Esophagus muscularis mucosa (tissue), 4 donors: ENCODE results near the gene RTTN. TPM values are rescaled to one million over a fixed set of nuclear protein-coding genes. Genes with fewer than 3 reads are reported as not detected.

Experiments used
- DNase-seq: peaks from one replicate; pipeline ENCODE4 v3.0.0-alpha.2; 2017; ENCODE audit errors: extremely low spot score
- H3K27ac ChIP-seq, 4 donors: fragments of 200-600 bp; sonication (generic); replicated peaks in 1 of 4; 1 replicate in 3 of 4; 2 replicates in 1 of 4; pipeline ENCODE4 v1.5.1; 2016 to 2019; ENCODE audit warnings: mild to moderate bottlenecking in 1 of 4
- H3K27me3 ChIP-seq, 4 donors: fragments of 200-600 bp; sonication (generic); one replicate each; pipeline versions ENCODE4 v1.5.1 to v1.6.0; 2016 to 2019
- H3K36me3 ChIP-seq, 4 donors: fragments of 200-600 bp; sonication (generic); one replicate each; pipeline ENCODE4 v1.5.1; 2016 to 2019
- H3K4me1 ChIP-seq, 4 donors: fragments of 200-600 bp; sonication (generic); one replicate each; pipeline ENCODE4 v1.5.1; 2016 to 2019
- H3K4me3 ChIP-seq, 4 donors: fragments of 200-600 bp; sonication (generic); 1 replicate in 2 of 4; 2 replicates in 2 of 4; pipeline ENCODE4 v1.5.1; 2016 to 2019; ENCODE audit warnings: mild to moderate bottlenecking in 4 of 4, moderate library complexity in 1 of 4
- H3K9me3 ChIP-seq, 4 donors: fragments of 200-600 bp; sonication (generic); 1 replicate in 3 of 4; 2 replicates in 1 of 4; pipeline ENCODE4 v1.5.1; 2016 to 2019
- CTCF ChIP-seq, 3 experiments: fragments of 200-600 bp in 2 of 3; fragments of 450-650 bp in 1 of 3; sonication (generic) in 2 of 3; IDR thresholded peaks; one replicate each; pipeline ENCODE4 v1.5.1; 2017 to 2019; ENCODE audit warnings: antibody characterized with exemption in 3 of 3, mild to moderate bottlenecking in 2 of 3, moderate library complexity in 1 of 3
- EP300 ChIP-seq: sonication (generic); formaldehyde crosslinking; IDR thresholded peaks from one replicate; pipeline ENCODE4 v1.6.1; 2017; ENCODE audit warnings: antibody characterized with exemption
- POLR2A ChIP-seq: fragments of 450-650 bp; IDR thresholded peaks from one replicate; pipeline ENCODE4 v1.6.1; 2017; ENCODE audit warnings: antibody characterized with exemption, moderate library complexity, mild to moderate bottlenecking, low read depth
- POLR2AphosphoS5 ChIP-seq, 2 donors: sonication (generic); formaldehyde crosslinking; IDR thresholded peaks; one replicate each; pipeline ENCODE4 v1.6.1; 2017; ENCODE audit warnings: antibody characterized with exemption in 2 of 2
- WGBS: methylation state at CpG from one replicate; pipeline ENCODE4 v1.1.5; 2018; 5-methylcytosine and 5-hydroxymethylcytosine counted together
- intact Hi-C: fragments of 100-400 bp; cut with DNase I; formaldehyde crosslinking; loops from one replicate; pipeline ENCODE4 v1.15.1; 2023
- total RNA-seq, 4 donors: library from RNA; depleted of rRNA; stranded (reverse); fragments of >200 nt; gene quantifications; one replicate each; pipeline versions ENCODE4 v1.1.0 to v1.2.1, GENCODE V29; 2016

RTTN gene
- total RNA-seq, 4 donors from 2014 or later, result 6.7 to 18.7 (median 7.3) TPM

DNA sequence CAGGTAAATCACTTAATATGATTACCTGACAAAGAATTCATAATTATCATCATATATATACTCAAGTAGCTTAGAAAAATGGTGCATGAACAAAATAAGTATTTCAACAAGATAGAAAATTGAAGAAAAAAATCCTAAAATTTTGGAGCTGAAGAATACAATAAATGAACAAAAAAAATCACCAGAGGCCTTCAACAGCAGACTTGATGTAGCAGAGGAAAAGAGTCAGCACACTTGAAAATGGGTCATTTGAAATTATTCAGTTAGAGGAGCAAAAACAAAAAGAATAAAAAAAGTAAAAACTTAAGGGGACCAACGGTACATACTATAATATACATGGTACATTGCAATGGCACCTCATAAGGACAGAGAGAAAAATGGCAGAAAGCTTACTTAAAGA is 217.6 kb downstream of the RTTN start:
- Histone ChIP-seq H3K4me3 (no peak overlapping the region), H3K4me1 (no peaks in the 10 kb centered on the region), H3K9me3 (peaks cover 0 to 24% (median 12%) of the 10 kb centered on the region in 4 donors), H3K27ac (no peak overlapping the region), H3K36me3 (peaks cover 0 to 12% (median 4%) of the 10 kb centered on the region in 4 donors), H3K27me3 (no peaks in the 10 kb centered on the region)
- DNase-seq, result no peak
- WGBS, result 100% methylated on average over 1 of the region's 1 CpG
- intact Hi-C loops, result no loop called here
- TF ChIP-seq EP300 (no peak), POLR2AphosphoS5 (IDR thresholded peaks at IDR 0.05) (no peak), POLR2A (no peak), CTCF (IDR thresholded peaks at IDR 0.05) (no peak)

- 96% methylated on average over 2 of the region's 4 CpGs for WGBS
- intact Hi-C loops, result no loop called here
Measured at GRCh38 chr18:69985239-69985638, 220.2 kb downstream of the RTTN start.

GRCh38 chr18:69982417-69982816 is 223.1 kb downstream of the RTTN start:
- Histone ChIP-seq H3K36me3 (peaks cover 0 to 18% (median 4%) of the 10 kb centered on the region in 4 donors), H3K4me1 (no peaks in the 10 kb centered on the region), H3K4me3 (no peak overlapping the region), H3K9me3 (peaks cover 0 to 5% (median 4%) of the 10 kb centered on the region in 4 donors), H3K27ac (no peak overlapping the region), H3K27me3 (no peaks in the 10 kb centered on the region)
- 89% methylated on average over 4 of the region's 4 CpGs for WGBS
- intact Hi-C loops, result no loop called here
- DNase-seq, result no peak
- no peak for TF ChIP-seq POLR2AphosphoS5 (IDR thresholded peaks at IDR 0.05)
- no peak for TF ChIP-seq POLR2A
- no peak for TF ChIP-seq CTCF (IDR thresholded peaks at IDR 0.05)
- no peak for TF ChIP-seq EP300

More at GRCh38 chr18:69985239-69985638, 220.2 kb downstream of the RTTN start:
- H3K36me3 ChIP-seq, result peaks cover 0 to 12% (median 4%) of the 10 kb centered on the region in 4 donors
- peaks cover 0 to 21% (median 12%) of the 10 kb centered on the region in 4 donors for H3K9me3 ChIP-seq
- no peak overlapping the region for H3K4me3 ChIP-seq
- H3K27ac ChIP-seq, result no peak overlapping the region
- no peaks in the 10 kb centered on the region for H3K27me3 ChIP-seq
- H3K4me1 ChIP-seq, result no peaks in the 10 kb centered on the region
- no peak for TF ChIP-seq POLR2AphosphoS5 (IDR thresholded peaks at IDR 0.05)
- no peak for TF ChIP-seq POLR2A
- TF ChIP-seq CTCF (IDR thresholded peaks at IDR 0.05), result no peak
- no peak for TF ChIP-seq EP300
- no peak for DNase-seq

DNA sequence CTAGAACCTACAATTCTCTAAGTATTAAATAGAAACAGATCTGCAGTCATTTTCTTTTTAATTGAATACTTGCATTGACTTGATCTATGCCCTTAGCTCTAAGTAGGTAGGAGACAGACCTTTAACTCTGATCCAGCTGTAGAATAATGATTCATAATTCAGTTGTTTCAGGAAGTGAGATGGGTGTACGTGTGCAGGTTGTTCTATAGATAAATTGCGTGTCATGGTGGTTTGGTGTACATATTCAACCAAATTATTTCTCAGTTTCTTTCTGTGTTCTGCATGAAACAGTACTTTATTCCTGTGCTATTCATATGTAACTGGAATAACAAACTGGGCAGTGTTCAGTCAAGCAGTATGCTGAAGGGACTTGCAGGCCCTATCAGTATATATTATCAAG is 223.5 kb downstream of the RTTN start:
- TF ChIP-seq CTCF (IDR thresholded peaks at IDR 0.05), result no peak
- TF ChIP-seq POLR2AphosphoS5 (IDR thresholded peaks at IDR 0.05), result no peak
- TF ChIP-seq POLR2A, result no peak
- TF ChIP-seq EP300, result no peak
- Histone ChIP-seq H3K27me3 (no peaks in the 10 kb centered on the region), H3K27ac (no peak overlapping the region), H3K4me1 (no peaks in the 10 kb centered on the region), H3K36me3 (peaks cover 0 to 17% (median 4%) of the 10 kb centered on the region in 4 donors), H3K9me3 (peaks cover 0 to 9% (median 9%) of the 10 kb centered on the region in 4 donors), H3K4me3 (no peak overlapping the region)
- intact Hi-C loops, result no loop called here
- WGBS, result 75% methylated on average over 2 of the region's 2 CpGs
- no peak for DNase-seq
